Measurements from ENCODE around the gene SLC1A2.

GRCh38 chr11:35280727-35281126 is 138.6 kb downstream of the SLC1A2 start:
- TF ChIP-seq ZNF384 (IDR thresholded peaks at IDR 0.05) (no peak), TARDBP (IDR thresholded peaks at IDR 0.05) (no peak), NFRKB (IDR thresholded peaks at IDR 0.05) (no peak), SUZ12 (IDR thresholded peaks at IDR 0.05) (no peak), ELF4 (IDR thresholded peaks at IDR 0.05) (no peak), SP1 (IDR thresholded peaks at IDR 0.05) (no peak), FOXK2 (IDR thresholded peaks at IDR 0.05) (no peak), HDGF (IDR thresholded peaks at IDR 0.05; ENCODE audit: borderline replicate concordance) (no peak), ARNT (IDR thresholded peaks at IDR 0.05) (no peak), BHLHE40 (IDR thresholded peaks at IDR 0.05; ENCODE audit: borderline replicate concordance) (no peak)

Data from HEK293T (cell line).